AML-193 (cell line): ENCODE data around the gene MYH6.
"Not testable (repeated sequence)": the region's sequence is repeated elsewhere in the genome, so short reads cannot be mapped to it uniquely, and the experiment has no call there.

Experiments used
- DNase-seq, 2 experiments: peaks; one replicate each; lab custom pipeline; 2025; lab: John Stamatoyannopoulos, UW

The MYH6 gene

GRCh38 chr14:23435543-23436326 is 27.7 kb upstream of the MYH6 start, which contains the start of gene MYH7:
Gene MYH7 (minus strand): TSS chr14:23435660. CDS start chr14:23433732, 1,928 bp downstream.
- DNase-seq, result no peak

GRCh38 chr14:23434488-23435222 is 26.6 kb upstream of the MYH6 start:
- no peak for DNase-seq

DNA sequence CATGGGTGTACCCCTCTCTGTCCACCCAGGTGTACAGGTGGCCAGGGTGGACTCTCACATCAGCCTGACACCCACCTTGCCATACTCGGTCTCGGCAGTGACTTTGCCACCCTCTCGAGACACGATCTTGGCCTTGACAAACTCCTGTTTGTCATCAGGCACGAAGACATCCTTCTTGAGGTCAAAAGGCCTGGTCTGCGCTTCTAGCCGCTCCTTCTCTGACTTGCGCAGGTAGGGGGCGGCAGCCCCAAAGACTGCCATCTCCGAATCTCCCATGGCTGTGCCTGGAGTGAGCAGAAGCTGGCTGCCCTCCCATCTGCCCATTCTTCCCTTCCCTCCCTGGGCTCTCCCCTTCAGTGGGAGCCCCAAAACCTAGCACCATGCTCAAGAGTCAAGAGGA is 25.4 kb upstream of the MYH6 start:
- DNase-seq, result no peak

- DNase-seq, result no peak
These were observed 24.9 kb upstream of the MYH6 start for GRCh38 chr14:23432946-23433345.

- no peak for DNase-seq
These were observed 24.2 kb upstream of the MYH6 start for GRCh38 chr14:23432102-23432925.

DNA sequence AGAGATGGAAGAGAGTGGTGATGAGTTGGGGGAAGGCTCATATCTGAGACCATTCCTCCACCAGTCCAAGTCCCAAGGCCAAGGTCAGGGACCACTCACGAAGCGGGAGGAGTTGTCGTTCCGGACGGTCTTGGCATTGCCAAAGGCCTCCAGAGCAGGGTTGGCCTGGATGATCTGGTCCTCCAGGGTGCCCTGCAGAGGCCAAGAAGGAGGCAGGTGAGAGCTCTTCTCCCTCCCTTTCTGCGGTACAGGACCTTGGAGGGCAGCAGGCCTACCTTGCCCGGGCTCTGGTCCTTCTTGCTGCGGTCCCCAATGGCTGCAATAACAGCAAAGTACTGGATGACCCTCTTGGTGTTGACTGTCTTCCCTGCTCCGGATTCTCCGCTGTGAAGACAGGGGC is 23.4 kb upstream of the MYH6 start:
- no peak for DNase-seq

DNA sequence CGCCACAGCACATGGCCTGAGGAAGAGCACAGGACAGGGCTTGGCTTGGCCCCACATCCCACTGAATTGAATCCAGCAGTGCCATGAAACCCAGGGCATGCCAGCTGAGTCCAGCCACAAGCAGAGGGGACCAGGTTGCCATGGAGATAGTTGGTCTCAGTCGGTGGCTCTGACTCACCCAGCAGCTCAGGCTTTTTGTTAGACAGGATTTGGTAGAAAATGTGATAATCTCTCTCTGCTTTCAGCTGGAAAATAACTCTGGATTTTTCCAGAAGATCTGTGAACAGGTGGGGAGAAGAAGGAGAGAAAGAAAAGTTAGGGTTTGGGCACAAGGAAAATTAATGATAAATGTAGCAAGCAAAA is 22.6 kb upstream of the MYH6 start:
- no peak for DNase-seq

DNA sequence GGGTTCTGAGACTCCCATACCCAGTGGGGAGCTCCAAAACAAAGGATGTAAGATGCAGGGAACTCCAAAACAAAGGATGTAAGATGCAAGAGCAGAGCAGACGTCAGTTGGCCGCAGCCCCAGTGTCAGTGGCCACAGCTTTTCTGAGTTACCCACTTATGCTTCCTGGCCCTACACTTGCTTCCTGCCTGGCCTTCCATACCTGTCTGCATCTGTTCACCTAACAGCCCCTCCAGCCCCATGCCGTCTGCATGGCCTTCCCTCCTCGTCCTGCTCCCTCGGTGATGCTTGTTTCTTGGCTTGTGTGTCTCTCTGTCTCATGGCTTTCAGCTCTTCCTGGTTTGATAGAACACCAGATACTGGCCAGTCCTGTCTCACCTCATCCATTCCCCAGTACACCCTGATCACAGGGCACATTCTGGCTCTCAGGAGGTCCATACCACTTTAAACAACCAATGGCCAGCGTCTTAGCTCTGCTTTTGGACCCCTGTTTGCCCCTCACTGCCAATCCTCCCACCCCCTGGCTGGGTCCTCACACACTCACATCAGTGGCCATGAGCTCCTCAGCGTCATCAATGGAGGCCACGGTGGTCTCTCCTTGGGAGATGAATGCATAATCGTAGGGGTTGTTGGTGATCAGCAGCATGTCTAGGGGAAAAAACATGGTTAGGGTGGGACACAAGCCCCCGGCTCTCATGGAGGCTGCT is 22.1 kb upstream of the MYH6 start:
- DNase-seq, result no peak

GRCh38 chr14:23428686-23429495 is 20.8 kb upstream of the MYH6 start:
- DNase-seq, result no peak

DNA sequence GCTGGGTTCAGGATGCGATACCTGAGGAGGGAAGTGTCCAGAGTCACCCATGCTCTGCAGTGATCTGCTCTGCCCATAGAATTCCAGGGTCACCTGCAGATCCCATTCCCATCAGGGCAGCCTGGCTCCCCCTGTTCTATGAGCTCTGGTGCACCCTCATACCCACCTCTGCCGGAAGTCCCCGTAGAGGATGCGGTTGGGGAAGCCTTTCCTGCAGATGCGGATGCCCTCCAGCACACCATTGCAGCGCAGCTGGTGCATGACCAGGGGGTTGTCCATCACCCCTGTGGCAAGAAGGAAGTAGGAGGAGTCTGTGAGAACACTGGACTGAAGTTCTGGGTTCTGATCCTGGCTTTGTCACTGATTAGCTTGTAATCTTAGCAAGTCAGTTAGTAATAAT is 17.7 kb upstream of the MYH6 start:
- not testable (repeated sequence) for DNase-seq

GRCh38 chr14:23425169-23425568 is 17.1 kb upstream of the MYH6 start:
- DNase-seq, result no peak

GRCh38 chr14:23423657-23424056 is 15.6 kb upstream of the MYH6 start:
- DNase-seq, result no peak

- no peak for DNase-seq
These were observed 13.5 kb upstream of the MYH6 start for GRCh38 chr14:23421594-23421993.

DNA sequence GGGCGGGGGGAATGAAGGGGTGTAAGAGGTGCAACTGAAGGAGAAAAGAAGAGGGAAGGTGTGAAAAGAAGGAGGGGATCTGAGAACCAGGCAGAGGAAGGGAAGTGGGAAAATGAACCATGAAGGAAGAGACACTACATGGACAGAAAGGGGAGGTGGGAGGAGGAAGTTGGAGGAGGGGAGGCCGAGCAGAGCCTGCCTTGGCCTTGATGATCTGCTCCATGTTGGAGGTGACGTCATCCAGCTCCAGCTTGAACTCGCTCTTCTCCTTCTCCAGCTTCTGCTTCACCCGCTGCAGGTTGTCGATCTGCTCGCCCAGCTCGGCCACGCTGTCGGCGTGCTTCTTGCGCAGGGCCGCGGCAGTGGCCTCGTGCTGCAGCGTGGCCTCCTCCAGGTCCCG is 11.6 kb upstream of the MYH6 start:
- DNase-seq, result not testable (repeated sequence)

GRCh38 chr14:23418021-23418420 is 9.9 kb upstream of the MYH6 start:
- DNase-seq, result no peak

DNA sequence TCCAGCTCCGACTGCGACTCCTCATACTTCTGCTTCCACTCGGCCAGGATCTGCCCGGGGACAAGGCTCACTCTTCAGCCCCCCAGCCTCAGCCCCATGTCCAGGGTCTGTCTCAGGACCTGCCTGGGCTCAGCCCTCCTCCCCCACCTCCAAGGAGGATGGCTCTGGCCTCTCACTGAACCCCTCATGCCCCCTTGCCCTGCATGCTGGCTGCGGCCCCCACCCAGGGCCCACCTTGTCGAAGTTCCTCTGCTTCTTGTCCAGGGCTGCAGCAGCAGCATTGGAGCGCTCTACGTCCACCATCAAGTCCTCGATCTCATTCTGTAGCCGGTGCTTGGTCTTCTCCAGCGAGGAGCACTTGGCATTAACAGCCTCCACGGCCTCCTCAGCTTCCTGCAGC is 9.2 kb upstream of the MYH6 start:
- not testable (repeated sequence) for DNase-seq

DNA sequence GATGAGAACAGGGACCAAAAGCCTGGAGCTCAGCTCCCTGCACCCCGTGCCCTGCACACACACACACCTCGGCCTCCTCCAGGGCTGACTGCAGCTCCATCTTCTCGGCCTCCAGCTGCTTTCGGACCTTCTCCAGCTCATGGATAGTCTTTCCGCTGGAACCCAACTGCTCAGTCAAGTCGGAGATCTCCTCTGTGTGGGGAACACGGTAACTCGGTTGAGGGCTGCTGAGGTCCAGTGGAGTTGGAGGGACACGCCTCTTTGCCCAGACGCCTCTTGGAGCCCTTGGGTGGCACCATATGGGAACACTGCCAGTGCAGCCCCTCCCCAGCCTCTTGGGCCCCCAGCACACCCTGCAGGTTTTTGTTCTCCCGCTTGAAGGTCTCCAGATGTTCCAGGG is 8.7 kb upstream of the MYH6 start:
- no peak for DNase-seq

DNA sequence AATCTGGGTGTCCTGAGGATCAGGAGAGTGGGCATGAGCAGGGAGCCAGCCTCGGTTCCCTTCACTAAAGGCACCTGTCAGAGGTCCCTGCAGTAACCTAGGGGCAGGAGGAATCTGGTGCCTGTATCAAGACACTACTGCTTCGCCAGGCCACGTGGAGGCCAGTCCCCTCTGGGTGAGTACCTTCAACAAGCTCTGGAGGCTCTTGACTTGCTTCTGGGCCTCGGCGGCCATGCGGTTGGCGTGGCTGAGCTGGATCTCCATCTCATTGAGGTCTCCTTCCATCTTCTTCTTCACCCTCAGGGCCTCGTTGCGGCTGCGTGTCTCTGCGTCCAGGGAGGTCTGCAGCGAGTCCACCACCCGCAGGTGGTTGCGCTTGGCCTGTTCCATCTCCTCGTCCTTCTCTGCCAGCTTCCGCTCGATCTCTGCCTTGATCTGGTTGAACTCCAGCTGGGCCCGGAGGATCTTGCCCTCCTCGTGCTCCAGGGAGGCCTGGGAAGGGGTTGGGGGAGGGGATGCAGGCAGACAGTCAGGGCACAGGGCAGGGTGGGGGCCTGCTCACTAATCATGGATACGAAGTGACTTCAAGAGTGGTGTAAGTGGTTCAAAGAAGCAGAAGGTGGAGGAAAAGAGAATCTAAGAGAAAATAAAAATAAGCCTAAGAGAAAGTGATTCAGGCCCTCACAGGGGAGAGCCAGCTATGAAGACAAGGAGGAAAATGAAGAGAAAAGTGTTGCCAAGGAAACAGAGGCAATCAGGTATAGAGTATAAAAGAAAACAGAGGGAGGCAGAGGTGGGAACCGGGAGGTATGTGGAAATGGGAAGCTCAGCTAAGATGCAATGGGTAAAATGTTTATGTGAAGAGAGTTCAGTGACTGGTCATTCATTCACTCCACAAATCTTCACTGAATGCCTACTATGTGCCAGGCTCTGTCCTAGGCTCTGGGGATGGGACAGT is 8.0 kb upstream of the MYH6 start:
- DNase-seq, result no peak

GRCh38 chr14:23414906-23415820 is 7.1 kb upstream of the MYH6 start:
- DNase-seq, result no peak
